Activated CD8-positive, alpha-beta T cell treated with anti-CD3 and anti-CD28 coated beads, Interleukin-2, amount 10 ng/mL, durations not matched to agents 7 days and 5 days (primary cell): ENCODE results near the gene RIN3. TPM values are rescaled to one million over a fixed set of nuclear protein-coding genes. Genes with fewer than 3 reads are reported as not detected.
A peak's percentile ranks its signal among the peaks of the same experiment; 100 is the strongest.

Experiments used
- ATAC-seq: fragments of 150-1000 bp; cut with Tn5 transposase; one replicate; pipeline ENCODE4 v1.10.0; 2021; ENCODE audit warnings: moderate library complexity
- CTCF ChIA-PET: fragments of 350-600 bp; sonication (Branson Sonifier 250); formaldehyde crosslinking; loops from one replicate; lab custom pipeline; 2021; ENCODE audit warnings: antibody characterized with exemption; lab: Charles Lee
- POLR2A ChIA-PET: fragments of 350-600 bp; sonication (Branson Sonifier 250); formaldehyde crosslinking; loops from one replicate; lab custom pipeline; 2021; ENCODE audit warnings: antibody characterized with exemption; lab: Charles Lee
- DNase-seq: peaks from one replicate; pipeline ENCODE4 v3.0.0-alpha.2; 2020
- H3K27ac Mint-ChIP-seq: one replicate; pipeline ENCODE4 v1.8.0; 2021; ENCODE audit warnings: mild to moderate bottlenecking, mixed read lengths
- H3K27me3 Mint-ChIP-seq: one replicate; pipeline ENCODE4 v1.8.0; 2021; ENCODE audit warnings: low read depth, mixed read lengths
- H3K36me3 Mint-ChIP-seq: one replicate; pipeline ENCODE4 v1.8.0; 2021; ENCODE audit warnings: low read depth, mixed read lengths
- H3K4me1 Mint-ChIP-seq: one replicate; pipeline ENCODE4 v1.8.0; 2021; ENCODE audit warnings: low read depth, mixed read lengths
- H3K4me3 Mint-ChIP-seq: one replicate; pipeline ENCODE4 v1.8.0; 2021; ENCODE audit warnings: mild to moderate bottlenecking, mixed read lengths
- H3K9me3 Mint-ChIP-seq: one replicate; pipeline ENCODE4 v1.8.0; 2022; ENCODE audit warnings: mixed read lengths; ENCODE audit not compliant: insufficient read depth
- total RNA-seq, 2 experiments: library from RNA; stranded (reverse); gene quantifications; one replicate each; pipeline ENCODE4 v1.2.3, GENCODE V29; 2021

The RIN3 gene
- total RNA-seq, 2 experiments from 2014 or later, result 85.6 to 89.0 TPM

DNA sequence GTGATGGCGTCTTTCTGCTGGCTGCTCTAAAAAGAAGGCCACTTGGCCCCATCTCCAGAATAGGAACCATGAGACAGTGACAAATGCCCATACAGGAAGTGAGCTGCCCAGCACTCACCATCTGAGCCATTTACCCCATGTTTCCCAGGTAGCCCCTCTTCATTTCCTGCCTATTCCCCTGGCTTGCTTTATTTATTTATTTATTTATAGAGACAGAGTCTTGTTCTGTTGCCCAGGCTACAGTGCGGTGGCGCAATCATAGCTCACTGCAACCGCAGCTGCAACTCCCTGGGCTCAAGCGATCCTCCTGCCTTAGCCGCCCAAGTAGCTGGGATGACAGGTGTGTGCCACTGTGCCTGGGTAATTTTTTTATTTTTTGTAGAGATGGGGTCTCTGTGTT lies 71.2 kb downstream of the RIN3 start:
- peak overlapping the region; percentile 12 for H3K4me3 Mint-ChIP-seq
- no peak for DNase-seq
- ChIA-PET CTCF (interaction anchor here (1.7 to 6.6 kb wide), 7 partner anchors 8 to 450 kb away, joined by 4 to 70 read pairs (median 16); no protein-coding TSS in a partner anchor), POLR2A (interaction anchor here (0.5 to 2.8 kb wide), 6 partner anchors 16 to 463 kb away, joined by 3 to 10 read pairs (median 5); partner anchors contain the start of gene CPSF2)
- H3K9me3 Mint-ChIP-seq, result no peaks in the 10 kb centered on the region
- ATAC-seq, result no peak
- H3K4me1 Mint-ChIP-seq, result peaks cover 92% of the 10 kb centered on the region
- H3K27ac Mint-ChIP-seq, result peak overlapping the region; percentile 86
- peaks cover 82% of the 10 kb centered on the region for H3K36me3 Mint-ChIP-seq
- H3K27me3 Mint-ChIP-seq, result no peaks in the 10 kb centered on the region

GRCh38 chr14:92585981-92586937 lies 72.7 kb downstream of the RIN3 start:
- Mint-ChIP-seq H3K4me1 (peaks cover 95% of the 10 kb centered on the region), H3K4me3 (peak overlapping the region; percentile 58), H3K9me3 (no peaks in the 10 kb centered on the region), H3K36me3 (peaks cover 84% of the 10 kb centered on the region), H3K27ac (peak overlapping the region; percentile 86), H3K27me3 (no peaks in the 10 kb centered on the region)
- peak; percentile 74 for DNase-seq
- ChIA-PET POLR2A (interaction anchor here (0.6 to 2.8 kb wide), 16 partner anchors 9 to 139 kb away, joined by 3 to 10 read pairs (median 3); no protein-coding TSS in a partner anchor), CTCF (interaction anchor here (0.9 to 6.6 kb wide), 22 partner anchors 9 to 451 kb away, joined by 3 to 70 read pairs (median 4); no protein-coding TSS in a partner anchor)
- peak; percentile 74 for ATAC-seq

GRCh38 chr14:92586963-92587699 lies 73.5 kb downstream of the RIN3 start:
- peak; percentile 53 for ATAC-seq
- ChIA-PET POLR2A (interaction anchor here (1.0 to 2.8 kb wide), 8 partner anchors 8 to 67 kb away, joined by 3 to 10 read pairs (median 3); no protein-coding TSS in a partner anchor), CTCF (interaction anchor here (1.0 to 6.6 kb wide), 20 partner anchors 9 to 452 kb away, joined by 3 to 70 read pairs (median 6); no protein-coding TSS in a partner anchor)

GRCh38 chr14:92587700-92588085 lies 74.1 kb downstream of the RIN3 start:
- ATAC-seq, result no peak
- no peak for DNase-seq
- H3K9me3 Mint-ChIP-seq, result peaks cover 3% of the 10 kb centered on the region
- POLR2A ChIA-PET, result interaction anchor here (1.0 kb wide), 1 partner anchor 40 kb away, joined by 3 read pairs; no protein-coding TSS in a partner anchor
- H3K36me3 Mint-ChIP-seq, result peaks cover 79% of the 10 kb centered on the region
- H3K4me3 Mint-ChIP-seq, result peak overlapping the region; percentile 58
- CTCF ChIA-PET, result interaction anchor here (1.3 to 6.6 kb wide), 9 partner anchors 9 to 96 kb away, joined by 3 to 70 read pairs (median 16); no protein-coding TSS in a partner anchor
- H3K27ac Mint-ChIP-seq, result peak overlapping the region; percentile 86
- H3K27me3 Mint-ChIP-seq, result no peaks in the 10 kb centered on the region
- peaks cover 87% of the 10 kb centered on the region for H3K4me1 Mint-ChIP-seq

More at GRCh38 chr14:92586963-92587699, 73.5 kb downstream of the RIN3 start:
- Mint-ChIP-seq H3K4me3 (peak overlapping the region; percentile 58), H3K4me1 (peaks cover 93% of the 10 kb centered on the region), H3K36me3 (peaks cover 84% of the 10 kb centered on the region), H3K27ac (peak overlapping the region; percentile 86), H3K9me3 (peaks cover 3% of the 10 kb centered on the region), H3K27me3 (no peaks in the 10 kb centered on the region)
- peak; percentile 47 for DNase-seq

- no peak for ATAC-seq
- Mint-ChIP-seq H3K36me3 (peaks cover 74% of the 10 kb centered on the region), H3K27me3 (no peaks in the 10 kb centered on the region), H3K9me3 (peaks cover 3% of the 10 kb centered on the region), H3K4me3 (no peak overlapping the region), H3K27ac (peak overlapping the region; percentile 3), H3K4me1 (peaks cover 72% of the 10 kb centered on the region)
- ChIA-PET POLR2A (interaction anchor here (1.1 kb wide), 1 partner anchor 64 kb away, joined by 3 read pairs; no protein-coding TSS in a partner anchor), CTCF (interaction anchor here (0.7 to 6.6 kb wide), 12 partner anchors 10 to 92 kb away, joined by 3 to 70 read pairs (median 6); no protein-coding TSS in a partner anchor)
- DNase-seq, result no peak
Observed at GRCh38 chr14:92589213-92589852, 75.8 kb downstream of the RIN3 start.

DNA sequence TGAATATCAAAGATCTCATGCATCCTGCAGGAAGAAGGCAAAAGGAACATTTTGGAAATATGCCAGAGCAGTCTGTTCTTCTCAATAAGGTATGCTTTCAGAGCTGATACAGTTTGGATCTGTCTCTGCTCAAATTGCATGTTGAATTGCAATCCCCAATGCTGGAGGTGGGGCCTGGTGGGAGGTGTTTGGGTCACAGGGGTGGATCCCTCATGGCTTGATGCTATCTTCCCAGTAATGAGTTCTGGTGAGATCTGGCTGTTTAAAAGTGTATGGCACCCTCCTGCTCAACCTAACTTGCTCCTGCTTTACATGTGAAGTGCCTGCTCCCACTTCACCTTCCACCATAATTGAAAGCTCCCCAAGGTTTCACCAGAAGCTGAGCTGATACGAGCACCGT lies 76.6 kb downstream of the RIN3 start:
- Mint-ChIP-seq H3K36me3 (peaks cover 75% of the 10 kb centered on the region), H3K4me1 (peaks cover 68% of the 10 kb centered on the region), H3K27ac (peak overlapping the region; percentile 53), H3K27me3 (no peaks in the 10 kb centered on the region), H3K9me3 (peaks cover 3% of the 10 kb centered on the region), H3K4me3 (no peak overlapping the region)
- no peak for ATAC-seq
- ChIA-PET POLR2A (interaction anchor here (1.1 kb wide), 1 partner anchor 63 kb away, joined by 3 read pairs; no protein-coding TSS in a partner anchor), CTCF (interaction anchor here (0.9 to 6.6 kb wide), 9 partner anchors 13 to 91 kb away, joined by 3 to 70 read pairs (median 6); no protein-coding TSS in a partner anchor)
- no peak for DNase-seq

DNA sequence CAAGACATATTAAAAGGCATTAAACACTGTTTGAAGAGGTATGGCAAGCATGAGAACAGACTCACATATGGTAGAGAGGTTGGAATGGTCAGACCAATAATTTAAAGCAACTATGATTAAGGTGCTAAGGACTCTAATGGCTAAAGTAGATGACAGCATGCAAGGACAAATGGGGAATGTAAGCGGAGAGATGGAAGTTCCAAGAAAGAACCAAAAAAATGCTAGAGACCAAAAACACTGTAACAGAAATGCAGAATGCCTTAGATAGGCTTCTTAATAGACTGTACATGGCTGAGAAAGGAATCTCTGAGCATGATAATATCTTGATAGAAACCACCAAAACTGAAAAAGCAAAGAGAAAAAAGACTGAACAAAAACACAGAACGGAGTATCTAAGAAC lies 77.4 kb downstream of the RIN3 start:
- Mint-ChIP-seq H3K9me3 (peaks cover 3% of the 10 kb centered on the region), H3K4me3 (peak overlapping the region; percentile 2), H3K36me3 (peaks cover 71% of the 10 kb centered on the region), H3K27me3 (no peaks in the 10 kb centered on the region), H3K4me1 (peaks cover 60% of the 10 kb centered on the region), H3K27ac (peak overlapping the region; percentile 62)
- ChIA-PET CTCF (interaction anchor here (1.0 to 1.5 kb wide), 2 partner anchors 23 to 89 kb away, joined by 4 to 5 read pairs; no protein-coding TSS in a partner anchor), POLR2A (no interaction called here)
- DNase-seq (no peak), ATAC-seq (no peak)

DNA sequence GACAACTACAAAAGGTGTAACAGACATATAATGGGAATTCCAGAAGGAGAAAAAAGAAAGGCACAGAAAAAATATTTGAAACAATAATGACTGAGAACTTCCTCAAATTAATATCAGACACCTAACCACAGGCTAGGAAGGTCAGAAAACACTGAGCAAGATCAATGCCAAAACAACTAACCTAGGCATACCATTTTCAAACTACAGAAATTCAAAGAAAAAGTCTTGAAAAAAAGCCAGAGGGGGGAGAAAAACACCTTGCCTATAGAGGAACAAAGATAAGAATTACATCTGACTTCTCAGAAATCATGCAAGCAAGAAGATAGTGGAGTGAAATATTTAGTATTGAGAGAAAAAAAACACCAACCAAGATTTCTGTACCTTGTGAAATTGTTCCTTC lies 77.8 kb downstream of the RIN3 start:
- Mint-ChIP-seq H3K27ac (peak overlapping the region; percentile 62), H3K27me3 (no peaks in the 10 kb centered on the region), H3K4me3 (peak overlapping the region; percentile 2), H3K9me3 (peaks cover 3% of the 10 kb centered on the region), H3K4me1 (peaks cover 56% of the 10 kb centered on the region), H3K36me3 (peaks cover 74% of the 10 kb centered on the region)
- ATAC-seq, result no peak
- POLR2A ChIA-PET, result no interaction called here
- CTCF ChIA-PET, result no interaction called here
- no peak for DNase-seq

- CTCF ChIA-PET, result interaction anchor here (0.6 to 3.9 kb wide), 6 partner anchors 9 to 348 kb away, joined by 3 to 20 read pairs (median 3); no protein-coding TSS in a partner anchor
- no peak for ATAC-seq
- H3K27ac Mint-ChIP-seq, result peak overlapping the region; percentile 44
- H3K4me1 Mint-ChIP-seq, result peaks cover 40% of the 10 kb centered on the region
- H3K4me3 Mint-ChIP-seq, result no peak overlapping the region
- H3K36me3 Mint-ChIP-seq, result peaks cover 62% of the 10 kb centered on the region
- POLR2A ChIA-PET, result interaction anchor here (0.9 to 1.1 kb wide), 2 partner anchors 8 to 9 kb away, joined by 3 to 4 read pairs; no protein-coding TSS in a partner anchor
- H3K9me3 Mint-ChIP-seq, result peaks cover 3% of the 10 kb centered on the region
- H3K27me3 Mint-ChIP-seq, result no peaks in the 10 kb centered on the region
- no peak for DNase-seq
Observed at GRCh38 chr14:92595267-92595666, 81.7 kb downstream of the RIN3 start.

DNA sequence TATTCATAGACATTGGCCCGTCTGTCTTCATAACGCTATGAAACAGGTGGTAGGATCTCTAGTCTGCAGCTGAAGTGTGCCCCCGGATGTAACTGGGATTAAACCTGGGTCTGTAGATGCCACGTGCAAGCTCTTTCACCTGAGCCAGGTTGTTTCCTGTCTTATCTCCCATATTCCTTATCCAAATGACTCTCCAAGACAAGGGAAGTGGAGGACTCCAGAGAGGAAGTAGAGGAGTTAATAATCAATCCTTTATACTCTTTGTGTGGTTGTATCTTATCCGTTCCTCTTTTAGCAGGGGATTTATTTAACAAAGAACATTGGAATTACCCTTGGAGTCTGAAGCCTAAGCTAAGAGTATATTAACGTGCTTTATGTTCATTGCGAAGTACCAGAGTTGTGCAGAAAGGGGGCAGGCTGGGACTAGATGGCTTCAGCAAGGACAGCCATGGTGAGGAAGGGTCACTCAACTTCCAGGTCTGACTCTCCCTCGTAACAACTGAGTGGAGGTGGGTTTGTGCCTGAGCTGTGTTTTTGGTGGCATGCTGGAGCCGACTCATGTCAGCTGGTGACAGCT lies 82.8 kb downstream of the RIN3 start:
- POLR2A ChIA-PET, result no interaction called here
- no peak for ATAC-seq
- no peaks in the 10 kb centered on the region for H3K27me3 Mint-ChIP-seq

More for the DNA sequence above, 82.8 kb downstream of the RIN3 start:
- Mint-ChIP-seq H3K36me3 (peaks cover 54% of the 10 kb centered on the region), H3K27ac (no peak overlapping the region), H3K9me3 (peaks cover 3% of the 10 kb centered on the region), H3K4me1 (peaks cover 37% of the 10 kb centered on the region), H3K4me3 (no peak overlapping the region)
- CTCF ChIA-PET, result interaction anchor here (1.4 to 3.9 kb wide), 4 partner anchors 10 to 54 kb away, joined by 3 to 20 read pairs (median 4); no protein-coding TSS in a partner anchor
- no peak for DNase-seq
